Measurements from ENCODE around the gene ZNF385C.

DNA sequence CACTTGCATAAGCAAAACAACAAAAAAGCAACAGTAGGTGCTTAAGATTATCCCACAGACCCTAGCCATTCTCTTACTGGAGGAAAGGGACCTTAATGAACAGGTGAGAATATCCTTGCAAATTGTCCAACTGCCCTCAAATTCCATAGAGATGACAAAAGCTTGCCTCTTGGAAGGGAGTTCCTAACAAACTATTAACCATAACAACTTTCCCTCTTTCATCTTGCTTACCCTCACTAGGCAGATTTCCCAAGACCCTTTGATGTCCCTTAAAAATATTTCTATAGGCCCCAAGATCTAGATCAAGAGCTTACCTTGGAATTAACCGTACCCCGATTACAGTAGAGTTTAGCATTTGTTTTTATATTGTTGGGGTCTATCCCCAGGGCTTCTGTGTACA, 109.9 kb downstream of the ZNF385C start:
- TF ChIP-seq CTCF (optimal IDR thresholded peaks at IDR 0.05 in 1 of 3, IDR thresholded peaks at IDR 0.05 in 1 of 3, conservative IDR thresholded peaks at IDR 0.05 in 1 of 3; ENCODE audit: extremely low read depth in 1 of 3, insufficient read depth in 2 of 3, low read length in 3 of 3) (no peak), EZH2 (IDR thresholded peaks at IDR 0.05; ENCODE audit: low read length) (no peak)
